Mammary epithelial cell (primary cell): ENCODE measurements around the gene POLRMT.

Source experiments
- CTCF ChIP-seq, 2 donors: IDR thresholded peaks in 1 of 2; conservative IDR thresholded peaks in 1 of 2; 2 replicates each; pipeline ENCODE4 v1.5.1; 2011 to 2012; ENCODE audit warnings: inconsistent platforms in 2 of 2, low read length in 2 of 2, mild to moderate bottlenecking in 2 of 2, control low read depth in 1 of 2, low read depth in 1 of 2; ENCODE audit not compliant: insufficient read depth in 1 of 2; ENCODE audit errors: extremely low read depth in 1 of 2
- EZH2 ChIP-seq: IDR thresholded peaks from 2 replicates; pipeline ENCODE4 v1.6.1; 2012; ENCODE audit warnings: low read length, inconsistent platforms, borderline replicate concordance

- TF ChIP-seq CTCF (conservative IDR thresholded peaks at IDR 0.05 in 1 of 2, IDR thresholded peaks at IDR 0.05 in 1 of 2; ENCODE audit: extremely low read depth in 1 of 2, insufficient read depth in 1 of 2, low read depth in 1 of 2, low read length in 2 of 2) (no peak), EZH2 (no peak)
Measured at GRCh38 chr19:623974-624373, 9.4 kb downstream of the POLRMT start.
